RWPE2 (cell line): ENCODE measurements around the gene CACNA1A.

Experiments used
- ATAC-seq: fragments of 200-7000 bp; cut with Tn5 transposase; 3 replicates; pipeline ENCODE4 v1.9.1; 2021; ENCODE audit warnings: low read depth
- DNase-seq: peaks from one replicate; pipeline ENCODE4 v3.0.0-alpha.2; 2020; ENCODE audit warnings: low spot score
- H3K27ac ChIP-seq: fragments of 450-650 bp; 2 replicates; pipeline ENCODE4 v1.5.1; 2017; ENCODE audit warnings: mild to moderate bottlenecking; ENCODE audit not compliant: poor library complexity, severe bottlenecking
- H3K27me3 ChIP-seq: fragments of 250-450 bp; sonication (Bioruptor Pico); 2 replicates; pipeline ENCODE4 v1.5.1; 2021; ENCODE audit warnings: mild to moderate bottlenecking, moderate library complexity; ENCODE audit not compliant: insufficient read depth, poor library complexity, severe bottlenecking
- H3K36me3 ChIP-seq: fragments of 250-450 bp; sonication (Bioruptor Pico); 2 replicates; pipeline ENCODE4 v1.5.1; 2020; ENCODE audit warnings: low read depth, mild to moderate bottlenecking, moderate library complexity
- H3K4me1 ChIP-seq: fragments of 250-450 bp; sonication (Bioruptor Pico); 2 replicates; pipeline ENCODE4 v1.5.1; 2021; ENCODE audit warnings: mild to moderate bottlenecking, moderate library complexity; ENCODE audit not compliant: insufficient read depth, poor library complexity, severe bottlenecking
- H3K4me3 ChIP-seq: fragments of 250-450 bp; sonication (Bioruptor Pico); 2 replicates; pipeline ENCODE4 v1.5.1; 2021; ENCODE audit warnings: mild to moderate bottlenecking, moderate library complexity; ENCODE audit not compliant: severe bottlenecking
- H3K9me3 ChIP-seq: fragments of 250-450 bp; sonication (Bioruptor Pico); 2 replicates; pipeline ENCODE4 v1.5.1; 2021; ENCODE audit warnings: mild to moderate bottlenecking, moderate library complexity; ENCODE audit not compliant: severe bottlenecking
- CTCF ChIP-seq: fragments of 450-650 bp; IDR thresholded peaks from one replicate; pipeline ENCODE4 v1.5.1; 2017; ENCODE audit warnings: mild to moderate bottlenecking, moderate library complexity; ENCODE audit not compliant: poor library complexity, severe bottlenecking

CACNA1A gene

GRCh38 chr19:13436352-13436751, 69.9 kb downstream of the CACNA1A start:
- DNase-seq (no peak), ATAC-seq (no peak)
- Histone ChIP-seq H3K27me3 (no peaks in the 10 kb centered on the region), H3K36me3 (no peaks in the 10 kb centered on the region), H3K4me1 (no peaks in the 10 kb centered on the region), H3K27ac (no peak overlapping the region), H3K4me3 (no peak overlapping the region), H3K9me3 (no peaks in the 10 kb centered on the region)
- no peak for TF ChIP-seq CTCF

GRCh38 chr19:13430790-13431582, 75.3 kb downstream of the CACNA1A start:
- no peak overlapping the region for H3K4me3 ChIP-seq
- H3K9me3 ChIP-seq, result no peaks in the 10 kb centered on the region
- DNase-seq (no peak), ATAC-seq (peak; percentile 62; the same call in 1 of the 3 replicates)
- no peaks in the 10 kb centered on the region for H3K36me3 ChIP-seq
- TF ChIP-seq CTCF, result peak; percentile 77
- H3K4me1 ChIP-seq, result no peaks in the 10 kb centered on the region
- H3K27ac ChIP-seq, result no peak overlapping the region
- H3K27me3 ChIP-seq, result no peaks in the 10 kb centered on the region

GRCh38 chr19:13429563-13429962, 76.7 kb downstream of the CACNA1A start:
- ATAC-seq (no peak), DNase-seq (no peak)
- H3K9me3 ChIP-seq, result no peaks in the 10 kb centered on the region
- H3K27me3 ChIP-seq, result no peaks in the 10 kb centered on the region
- no peaks in the 10 kb centered on the region for H3K36me3 ChIP-seq
- TF ChIP-seq CTCF, result no peak
- no peak overlapping the region for H3K27ac ChIP-seq
- no peaks in the 10 kb centered on the region for H3K4me1 ChIP-seq
- no peak overlapping the region for H3K4me3 ChIP-seq

- Histone ChIP-seq H3K9me3 (no peaks in the 10 kb centered on the region), H3K27ac (no peak overlapping the region), H3K36me3 (no peaks in the 10 kb centered on the region), H3K27me3 (no peaks in the 10 kb centered on the region), H3K4me1 (no peaks in the 10 kb centered on the region), H3K4me3 (no peak overlapping the region)
- ATAC-seq (no peak), DNase-seq (no peak)
- TF ChIP-seq CTCF, result peak; percentile 58
Observed at GRCh38 chr19:13428352-13428751, 77.9 kb downstream of the CACNA1A start.
